ENCODE results near the gene TPRKB. TPM values are rescaled to one million over a fixed set of nuclear protein-coding genes. Genes with fewer than 3 reads are reported as not detected.

The TPRKB gene
- total and polyA plus RNA-seq, 9 of the 15 experiments (the other 6 are each of a cell fraction or from before 2014, with no cell fraction given), result 55.6 to 250 (median 112) TPM

GRCh38 chr2:73718851-73719621, 18.1 kb downstream of the TPRKB start:
- CTCF ChIA-PET (ENCODE audit: low intra/inter-chr PET ratio), result no interaction called here
- no peak for TF ChIP-seq MECOM (CRISPR knock-in tag; IDR thresholded peaks at IDR 0.05)
- no peak for TF ChIP-seq ZC3H4 (CRISPR knock-in tag; IDR thresholded peaks at IDR 0.05; ENCODE audit: borderline replicate concordance)
- no peak for TF ChIP-seq POLR3G (IDR thresholded peaks at IDR 0.05; ENCODE audit: extremely low read depth, insufficient read length, insufficient replicate concordance)
- TF ChIP-seq EHMT2 (IDR thresholded peaks at IDR 0.05), result no peak
- TF ChIP-seq ZKSCAN8 (CRISPR knock-in tag; IDR thresholded peaks at IDR 0.05), result no peak
- TF ChIP-seq TSC22D4 (tag; IDR thresholded peaks at IDR 0.05), result no peak
- no peak for TF ChIP-seq BMI1 (IDR thresholded peaks at IDR 0.05; ENCODE audit: low read length)
- no peak for TF ChIP-seq MAFG (tag; conservative IDR thresholded peaks at IDR 0.05)
- TF ChIP-seq ZFX (CRISPR knock-in tag; IDR thresholded peaks at IDR 0.05), result no peak
- TF ChIP-seq CTCF (IDR thresholded peaks at IDR 0.05 in 2 of 3, conservative IDR thresholded peaks at IDR 0.05 in 1 of 3; ENCODE audit: insufficient read depth in 2 of 3, low read depth in 1 of 3, low read length in 3 of 3), result no peak
- TF ChIP-seq CEBPG (CRISPR knock-in tag; IDR thresholded peaks at IDR 0.05), result no peak
- TF ChIP-seq CEBPG (tag; conservative IDR thresholded peaks at IDR 0.05 in 1 of 2, IDR thresholded peaks at IDR 0.05 in 1 of 2), result no peak
- no peak for TF ChIP-seq SRSF1 (IDR thresholded peaks at IDR 0.05; ENCODE audit: low read depth, low read length)
- TF ChIP-seq ASH1L (IDR thresholded peaks at IDR 0.05; ENCODE audit: borderline replicate concordance, low read depth, partially characterized antibody), result no peak
- Histone ChIP-seq H3K9me3 (replicated peaks; ENCODE audit: control insufficient read depth, insufficient read depth, low read depth, low read length) (no peaks in the 10 kb centered on the region), H4K20me1 (replicated peaks; ENCODE audit: control insufficient read depth, insufficient read depth, low read length) (no peaks in the 10 kb centered on the region), H2AFZ (ENCODE audit: low read depth, low read length) (no peak overlapping the region), H3K9ac (ENCODE audit: insufficient read depth in 1 of 2, low read depth in 2 of 2, low read length in 2 of 2) (no peak overlapping the region), H3K4me3 (no peak overlapping the region), H3K4me2 (ENCODE audit: insufficient read depth, low read length) (no peak overlapping the region), H3K9me1 (ENCODE audit: control insufficient read depth, insufficient read depth, low read length) (no peaks in the 10 kb centered on the region), H3K4me1 (replicated peaks in 1 of 2; ENCODE audit: control insufficient read depth in 2 of 2, insufficient read depth in 2 of 2, low read length in 2 of 2) (peaks cover 3 to 9% of the 10 kb centered on the region in 2 experiments; a peak in 3 of 5 replicates), H3K27ac (ENCODE audit: extremely low read depth, low read depth, low read length) (no peak overlapping the region), H3K36me3 (ENCODE audit: control insufficient read depth, insufficient read depth, low read length) (no peaks in the 10 kb centered on the region), H3K27me3 (ENCODE audit: control insufficient read depth in 2 of 2, insufficient read depth in 2 of 2, low read length in 2 of 2) (no peaks in the 10 kb centered on the region), H3K79me2 (ENCODE audit: control insufficient read depth, insufficient read depth, low read length) (no peaks in the 10 kb centered on the region)
- ATAC-seq (no peak), DNase-seq (ENCODE audit: extremely low read depth in 1 of 4, low spot score in 3 of 4) (no peak), FAIRE-seq (no peak)
- intact Hi-C loops (cut with micrococcal nuclease) (no loop called here), in situ Hi-C loops (cut with MboI) (no loop called here)
- WGBS (ENCODE audit: insufficient coverage, low coverage, missing lambda C conversion rate), result 31% methylated on average over 11 of the region's 11 CpGs
- BruUV-seq (replicated peaks), result no TSS peak
- POLR2A ChIA-PET, result interaction anchor here (0.6 to 1.1 kb wide), 2 partner anchors 18 to 237 kb away, joined by 3 read pairs; partner anchors contain the start of gene TPRKB

Data from K562 (cell line).